ENCODE measurements around the gene THBD.

THBD gene

GRCh38 chr20:23007462-23007861 is 42.0 kb downstream of the THBD start:
- H3K27ac ChIP-seq, result no peak overlapping the region
- TF ChIP-seq CTCF (conservative IDR thresholded peaks at IDR 0.05), result no peak

DNA sequence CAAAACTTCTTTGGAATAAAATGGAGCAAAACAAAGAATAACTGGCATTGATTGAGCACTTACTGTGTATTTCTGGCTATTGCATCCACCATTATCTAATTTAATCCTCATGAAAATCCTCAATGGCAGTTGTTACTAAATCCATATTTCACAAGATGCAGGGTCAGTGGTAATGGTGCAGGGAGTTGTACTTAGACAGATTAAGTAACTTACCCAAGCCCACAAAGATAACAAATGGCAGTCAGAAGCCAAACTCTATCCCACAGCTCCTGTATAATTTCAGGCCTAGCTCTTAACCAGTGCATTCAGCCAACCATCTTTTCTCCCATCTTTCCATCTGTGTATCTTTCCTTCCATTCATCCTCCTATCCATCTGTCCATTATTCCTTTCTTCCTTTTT is 43.7 kb downstream of the THBD start:
- no peak for TF ChIP-seq CTCF (conservative IDR thresholded peaks at IDR 0.05)
- H3K27ac ChIP-seq, result no peak overlapping the region

GRCh38 chr20:23003881-23004460 is 45.5 kb downstream of the THBD start:
- no peak for TF ChIP-seq CTCF (conservative IDR thresholded peaks at IDR 0.05)
- H3K27ac ChIP-seq, result no peak overlapping the region

- TF ChIP-seq CTCF (conservative IDR thresholded peaks at IDR 0.05), result no peak
- no peak overlapping the region for H3K27ac ChIP-seq
These were observed 46.3 kb downstream of the THBD start for GRCh38 chr20:23003077-23003635.

DNA sequence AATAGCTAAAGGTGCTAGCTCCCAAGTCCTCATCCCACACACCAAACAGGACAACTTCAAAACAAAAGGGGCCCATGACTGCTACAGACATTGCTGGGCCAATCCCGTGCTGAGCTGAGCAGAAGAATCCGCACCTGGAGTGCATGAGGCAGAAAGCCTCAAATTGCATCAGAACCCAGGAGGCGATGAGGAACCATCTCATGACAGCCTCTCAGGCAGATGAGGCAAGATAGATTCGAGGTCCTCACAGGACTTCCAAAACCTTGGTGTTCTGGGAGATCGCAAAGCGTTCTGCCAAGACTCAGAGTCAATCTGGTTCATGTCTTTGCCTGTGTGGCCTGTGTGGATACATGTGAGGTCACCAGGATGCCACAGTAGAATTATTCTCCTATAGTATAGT is 47.2 kb downstream of the THBD start:
- TF ChIP-seq CTCF (conservative IDR thresholded peaks at IDR 0.05), result no peak

DNA sequence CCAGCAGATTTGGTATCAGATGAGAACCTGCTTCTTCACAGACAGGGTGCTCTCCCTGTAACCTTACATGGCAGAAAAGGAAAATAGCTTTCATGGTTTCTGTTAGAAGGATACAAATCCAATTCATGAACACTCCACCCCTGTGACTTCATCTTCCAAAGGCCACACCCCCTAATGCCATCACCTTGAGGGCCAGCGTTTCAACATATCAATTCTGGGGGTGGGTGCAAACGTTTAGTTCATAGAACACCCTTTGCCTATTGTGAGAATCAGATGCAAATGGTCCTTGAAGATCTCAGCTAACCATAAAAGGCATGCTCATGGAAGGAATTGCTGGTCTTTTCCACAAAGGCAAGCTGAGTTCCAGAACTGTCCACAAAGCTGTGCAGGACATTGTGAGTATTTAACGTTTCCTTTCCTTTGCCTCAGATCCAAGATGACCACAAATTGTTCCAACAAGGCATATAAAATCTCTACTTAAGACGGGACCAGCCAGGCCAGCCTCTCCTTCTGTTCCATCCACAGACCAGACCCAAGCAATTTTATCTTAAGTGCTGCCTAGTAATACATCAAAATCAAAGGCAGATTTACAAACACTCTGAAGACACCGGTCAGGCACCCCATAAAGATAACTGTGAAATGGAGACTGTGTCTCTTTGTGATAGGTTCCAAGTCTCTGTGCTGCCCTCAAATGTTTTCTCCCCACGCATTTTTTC is 49.1 kb downstream of the THBD start:
- peak overlapping the region; percentile 58 for H3K27ac ChIP-seq
- no peak for TF ChIP-seq CTCF (conservative IDR thresholded peaks at IDR 0.05)

More for the DNA sequence above, 47.2 kb downstream of the THBD start:
- H3K27ac ChIP-seq, result no peak overlapping the region

DNA sequence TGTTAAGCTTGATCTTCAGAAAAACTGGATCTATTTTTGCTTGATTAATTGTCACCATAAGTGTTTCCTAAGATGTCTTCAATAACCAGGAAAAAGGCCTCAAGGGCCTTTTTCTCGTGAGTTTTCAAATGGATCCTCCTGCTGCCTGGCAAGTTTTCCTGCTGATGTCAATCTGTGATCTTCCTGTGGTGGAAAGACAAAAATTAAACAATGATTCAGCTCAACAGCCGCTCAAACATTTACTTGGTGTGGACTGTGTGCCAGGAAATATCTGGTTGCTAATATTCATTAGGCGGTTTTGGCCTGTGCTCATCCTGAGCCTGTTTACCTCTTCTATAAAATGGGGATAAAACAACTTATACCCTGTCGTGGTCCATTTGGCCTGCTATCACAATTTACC is 49.7 kb downstream of the THBD start:
- TF ChIP-seq CTCF (conservative IDR thresholded peaks at IDR 0.05), result no peak
- peak overlapping the region; percentile 58 for H3K27ac ChIP-seq

Measured in VCaP (cell line).